CD8-positive, alpha-beta memory T cell (primary cell): ENCODE data around the gene ATP9A. TPM values are rescaled to one million over a fixed set of nuclear protein-coding genes. Genes with fewer than 3 reads are reported as not detected.

Source experiments
- CTCF ChIA-PET: fragments of 350-600 bp; sonication (Branson Sonifier 250); formaldehyde crosslinking; loops from one replicate; lab custom pipeline; 2021; ENCODE audit warnings: antibody characterized with exemption; lab: Charles Lee
- POLR2A ChIA-PET: fragments of 350-600 bp; sonication (Branson Sonifier 250); formaldehyde crosslinking; loops from one replicate; lab custom pipeline; 2021; ENCODE audit warnings: antibody characterized with exemption; lab: Charles Lee
- DNase-seq, 5 donors: peaks; one replicate each; pipeline versions ENCODE4 v3.0.0 to v3.0.0-alpha.2; 2020 to 2022; ENCODE audit warnings: mixed read lengths in 1 of 5
- H3K27ac ChIP-seq: one replicate; pipeline ENCODE4 v1.7.0; 2013; ENCODE audit warnings: low read depth, mild to moderate bottlenecking, low read length, moderate library complexity
- H3K27me3 ChIP-seq: 2 replicates; pipeline ENCODE4 v1.7.0; 2013; ENCODE audit warnings: low read length, mild to moderate bottlenecking; ENCODE audit not compliant: insufficient read depth, poor library complexity, severe bottlenecking
- H3K36me3 ChIP-seq: 2 replicates; pipeline ENCODE4 v1.7.0; 2013; ENCODE audit warnings: mild to moderate bottlenecking, low read length, moderate library complexity; ENCODE audit not compliant: insufficient read depth
- H3K4me1 ChIP-seq: 2 replicates; pipeline ENCODE4 v1.7.0; 2013; ENCODE audit warnings: mild to moderate bottlenecking, low read length, moderate library complexity; ENCODE audit not compliant: insufficient read depth
- H3K4me3 ChIP-seq: 2 replicates; pipeline ENCODE4 v1.7.0; 2013; ENCODE audit warnings: mild to moderate bottlenecking, low read length
- H3K9me3 ChIP-seq: 2 replicates; pipeline ENCODE4 v1.7.0; 2013; ENCODE audit warnings: mild to moderate bottlenecking, low read length
- H3K27ac Mint-ChIP-seq, 8 donors: one replicate each; pipeline ENCODE4 v1.8.0; 2020 to 2021; ENCODE audit warnings: mixed read lengths in 8 of 8, mild to moderate bottlenecking in 6 of 8, inconsistent platforms in 3 of 8, moderate library complexity in 3 of 8
- H3K27me3 Mint-ChIP-seq, 2 donors: one replicate each; pipeline ENCODE4 v1.8.0; 2020 to 2021; ENCODE audit warnings: mixed read lengths in 2 of 2, mild to moderate bottlenecking in 1 of 2, moderate library complexity in 1 of 2
- H3K36me3 Mint-ChIP-seq, 3 donors: one replicate each; pipeline ENCODE4 v1.8.0; 2020 to 2021; ENCODE audit warnings: mixed read lengths in 3 of 3, inconsistent platforms in 1 of 3, mild to moderate bottlenecking in 1 of 3
- H3K4me1 Mint-ChIP-seq, 3 donors: one replicate each; pipeline ENCODE4 v1.8.0; 2020 to 2021; ENCODE audit warnings: mixed read lengths in 3 of 3, inconsistent platforms in 1 of 3, mild to moderate bottlenecking in 1 of 3
- H3K4me3 Mint-ChIP-seq, 7 donors: one replicate each; pipeline ENCODE4 v1.8.0; 2020 to 2021; ENCODE audit warnings: mixed read lengths in 7 of 7, mild to moderate bottlenecking in 6 of 7, moderate library complexity in 4 of 7, inconsistent platforms in 2 of 7
- H3K9me3 Mint-ChIP-seq, 5 donors: one replicate each; pipeline ENCODE4 v1.8.0; 2020 to 2022; ENCODE audit warnings: mixed read lengths in 5 of 5, mild to moderate bottlenecking in 3 of 5, moderate library complexity in 2 of 5, inconsistent platforms in 1 of 5
- polyA plus RNA-seq: library from polyadenylated mRNA; unstranded; fragments of 300-500 nt; fragmentation: Illumina TruSeq; gene quantifications from one replicate; pipeline ENCODE4 v1.2.3, GENCODE V29; 2021
- total RNA-seq, 2 experiments: library from RNA; stranded (reverse); gene quantifications; one replicate each; pipeline ENCODE4 v1.2.3, GENCODE V29; 2021

The ATP9A gene
- total and polyA plus RNA-seq, 3 experiments from 2014 or later = 0.46 to 2.3 (median 2.0) TPM

- Mint-ChIP-seq H3K36me3 (no peaks in the 10 kb centered on the region), H3K27me3 (peaks cover 0 to 2% of the 10 kb centered on the region in 2 donors), H3K4me3 (peak overlapping the region; percentile 1 to 91 (median 69)), H3K4me1 (peaks cover 34 to 36% (median 34%) of the 10 kb centered on the region in 3 donors), H3K27ac (peak overlapping the region in 7 of 8 donors; percentile 2 to 87 (median 83)), H3K9me3 (no peaks in the 10 kb centered on the region)
- Histone ChIP-seq H3K27ac (no peak overlapping the region), H3K36me3 (no peaks in the 10 kb centered on the region), H3K4me3 (no peak overlapping the region), H3K4me1 (peaks cover 14% of the 10 kb centered on the region), H3K27me3 (no peaks in the 10 kb centered on the region), H3K9me3 (no peaks in the 10 kb centered on the region)
- CTCF ChIA-PET = interaction anchor here (1.1 kb wide), 1 partner anchor 24 kb away, joined by 4 read pairs; no protein-coding TSS in a partner anchor
- peak in 3 of 5 donors; percentile 6 to 53 (median 49) for DNase-seq
- POLR2A ChIA-PET = interaction anchor here (0.8 kb wide), 1 partner anchor 525 kb away, joined by 3 read pairs; the partner anchor contains the start of gene ZFP64
These were observed 101.2 kb downstream of the ATP9A start for GRCh38 chr20:51667002-51667408.

DNA sequence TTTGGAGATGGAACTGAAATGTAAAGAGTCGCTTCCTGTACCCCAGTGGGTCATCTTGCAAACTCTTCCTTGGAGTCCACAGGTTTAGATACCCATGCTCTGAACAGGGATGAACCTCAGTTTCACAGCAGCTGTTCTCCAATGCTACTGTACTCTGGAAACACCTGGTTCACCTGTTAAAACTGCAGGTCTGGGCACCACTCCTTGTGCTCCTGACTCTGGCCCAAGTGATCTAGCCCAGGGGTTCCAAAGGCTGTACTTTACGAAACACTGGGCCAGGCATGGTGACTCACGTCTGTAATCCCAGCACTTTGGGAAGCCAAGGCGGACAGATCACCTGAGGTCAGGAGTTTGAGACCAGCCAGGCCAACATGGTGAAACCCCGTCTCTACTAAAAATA lies 102.1 kb downstream of the ATP9A start:
- H3K27me3 Mint-ChIP-seq = peaks cover 0 to 3% of the 10 kb centered on the region in 2 donors
- no peak overlapping the region for H3K4me3 ChIP-seq
- no peaks in the 10 kb centered on the region for H3K27me3 ChIP-seq
- H3K27ac Mint-ChIP-seq = peak overlapping the region in 1 of 8 donors; percentile 54
- H3K27ac ChIP-seq = no peak overlapping the region
- POLR2A ChIA-PET = no interaction called here
- H3K36me3 Mint-ChIP-seq = no peaks in the 10 kb centered on the region
- H3K9me3 Mint-ChIP-seq = no peaks in the 10 kb centered on the region
- no peak overlapping the region for H3K4me3 Mint-ChIP-seq
- no peaks in the 10 kb centered on the region for H3K9me3 ChIP-seq
- H3K4me1 ChIP-seq = peaks cover 23% of the 10 kb centered on the region
- H3K36me3 ChIP-seq = no peaks in the 10 kb centered on the region
- peaks cover 39 to 45% (median 43%) of the 10 kb centered on the region in 3 donors for H3K4me1 Mint-ChIP-seq
- CTCF ChIA-PET = no interaction called here
- no peak for DNase-seq

DNA sequence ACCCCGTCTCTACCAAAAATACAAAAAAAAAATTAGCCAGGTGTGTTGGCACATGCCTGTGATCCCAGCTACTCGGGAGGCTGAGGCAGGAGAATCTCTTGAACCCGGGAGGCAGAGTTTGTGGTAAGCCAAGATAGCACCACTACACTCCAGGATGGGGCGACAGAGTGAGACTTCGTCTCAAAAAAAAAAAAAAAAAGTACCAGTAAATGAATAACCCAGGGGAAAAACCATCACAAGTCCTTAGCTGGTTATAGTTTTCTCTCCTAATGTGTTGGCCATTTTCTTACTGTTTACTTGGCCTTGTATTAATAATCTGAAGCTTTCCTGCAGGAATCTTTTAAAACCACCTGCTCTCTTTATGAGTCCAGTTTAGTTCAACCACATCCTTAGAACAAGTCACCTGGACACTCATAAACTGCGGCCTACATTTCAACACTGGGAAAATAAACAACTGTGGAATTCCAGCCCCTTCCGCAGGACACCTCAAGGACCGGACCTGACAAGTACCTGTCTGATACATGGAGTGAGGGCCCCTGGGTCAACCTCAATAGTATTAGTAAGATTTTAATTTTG lies 102.6 kb downstream of the ATP9A start:
- Mint-ChIP-seq H3K4me1 (peaks cover 43 to 50% (median 48%) of the 10 kb centered on the region in 3 donors), H3K36me3 (no peaks in the 10 kb centered on the region), H3K9me3 (no peaks in the 10 kb centered on the region), H3K27ac (no peak overlapping the region), H3K27me3 (peaks cover 0 to 3% of the 10 kb centered on the region in 2 donors), H3K4me3 (no peak overlapping the region)
- H3K36me3 ChIP-seq = no peaks in the 10 kb centered on the region
- peaks cover 27% of the 10 kb centered on the region for H3K4me1 ChIP-seq
- ChIA-PET POLR2A (no interaction called here), CTCF (no interaction called here)
- no peak overlapping the region for H3K27ac ChIP-seq
- no peak overlapping the region for H3K4me3 ChIP-seq
- DNase-seq = no peak
- no peaks in the 10 kb centered on the region for H3K9me3 ChIP-seq
- no peaks in the 10 kb centered on the region for H3K27me3 ChIP-seq

- Mint-ChIP-seq H3K36me3 (no peaks in the 10 kb centered on the region), H3K27me3 (peaks cover 2 to 3% of the 10 kb centered on the region in 2 donors), H3K4me3 (peak overlapping the region in 3 of 7 donors; percentile 2 to 10 (median 4)), H3K27ac (peak overlapping the region in 2 of 8 donors; percentile 35 to 63), H3K9me3 (no peaks in the 10 kb centered on the region), H3K4me1 (peaks cover 25 to 31% (median 29%) of the 10 kb centered on the region in 3 donors)
- Histone ChIP-seq H3K27me3 (no peaks in the 10 kb centered on the region), H3K4me1 (peaks cover 18% of the 10 kb centered on the region), H3K36me3 (no peaks in the 10 kb centered on the region), H3K9me3 (no peaks in the 10 kb centered on the region), H3K27ac (no peak overlapping the region), H3K4me3 (no peak overlapping the region)
- CTCF ChIA-PET = interaction anchor here (0.6 to 0.7 kb wide), 2 partner anchors 8 to 741 kb away, joined by 3 read pairs; no protein-coding TSS in a partner anchor
- POLR2A ChIA-PET = interaction anchor here (0.6 to 0.9 kb wide), 3 partner anchors 32 to 306 kb away, joined by 3 to 12 read pairs (median 3); no protein-coding TSS in a partner anchor
- peak in 2 of 5 donors; percentile 51 to 75 for DNase-seq
These were observed 106.5 kb downstream of the ATP9A start for GRCh38 chr20:51661609-51662178.

DNA sequence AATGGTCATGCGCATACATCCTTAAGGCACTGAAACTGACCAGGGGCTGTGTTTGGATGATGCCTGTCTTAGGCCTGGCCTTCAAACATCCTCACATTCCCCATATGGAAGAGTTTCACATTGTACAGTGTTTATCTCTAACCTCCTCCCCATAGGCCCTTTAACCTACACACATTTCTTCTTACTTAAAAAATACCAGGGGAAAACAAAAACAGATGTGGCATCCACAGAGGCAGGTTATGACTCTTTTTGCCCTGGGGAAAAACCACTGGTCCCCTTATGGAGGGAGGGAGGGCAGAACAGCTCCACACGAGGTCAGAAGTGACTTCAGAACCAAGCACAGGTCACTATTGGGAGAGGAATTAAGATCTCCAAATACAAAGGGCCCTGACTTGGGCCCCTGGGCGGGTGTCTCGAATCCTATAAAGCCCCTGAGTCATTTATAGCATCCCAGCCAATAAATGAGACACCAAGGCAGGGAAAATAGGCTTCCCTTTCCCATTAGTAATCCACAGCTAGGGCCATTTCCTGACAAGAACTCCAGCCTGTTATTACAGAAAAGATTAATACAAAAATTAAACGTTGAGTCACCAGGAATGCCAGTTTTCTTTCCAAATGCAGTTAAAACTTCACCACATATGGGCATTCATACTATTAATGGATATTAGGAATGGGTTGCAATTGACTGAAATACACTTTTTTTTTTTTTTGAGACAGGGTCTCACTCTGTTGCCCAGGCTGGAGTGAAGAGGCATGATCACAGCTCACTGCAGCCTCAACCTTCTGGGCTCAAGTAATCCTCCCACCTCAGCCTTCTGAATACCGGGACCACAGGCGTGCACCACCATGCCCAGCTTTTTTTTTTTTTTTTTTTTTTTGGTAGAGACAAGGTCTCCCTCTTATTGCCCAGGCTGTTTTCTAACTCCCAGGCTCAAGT lies 107.2 kb downstream of the ATP9A start:
- Mint-ChIP-seq H3K9me3 (no peaks in the 10 kb centered on the region), H3K27ac (peak overlapping the region in 1 of 8 donors; percentile 35), H3K4me3 (peak overlapping the region in 3 of 7 donors; percentile 2 to 10 (median 4)), H3K27me3 (peaks cover 2 to 3% of the 10 kb centered on the region in 2 donors), H3K4me1 (peaks cover 22 to 27% (median 26%) of the 10 kb centered on the region in 3 donors), H3K36me3 (no peaks in the 10 kb centered on the region)
- ChIA-PET CTCF (interaction anchor here (0.6 to 0.7 kb wide), 2 partner anchors 8 to 742 kb away, joined by 3 read pairs; no protein-coding TSS in a partner anchor), POLR2A (interaction anchor here (0.5 to 0.9 kb wide), 3 partner anchors 21 to 306 kb away, joined by 3 to 12 read pairs (median 3); no protein-coding TSS in a partner anchor)
- Histone ChIP-seq H3K27me3 (no peaks in the 10 kb centered on the region), H3K4me3 (no peak overlapping the region), H3K36me3 (no peaks in the 10 kb centered on the region), H3K4me1 (peaks cover 15% of the 10 kb centered on the region), H3K9me3 (no peaks in the 10 kb centered on the region), H3K27ac (no peak overlapping the region)
- no peak for DNase-seq

DNA sequence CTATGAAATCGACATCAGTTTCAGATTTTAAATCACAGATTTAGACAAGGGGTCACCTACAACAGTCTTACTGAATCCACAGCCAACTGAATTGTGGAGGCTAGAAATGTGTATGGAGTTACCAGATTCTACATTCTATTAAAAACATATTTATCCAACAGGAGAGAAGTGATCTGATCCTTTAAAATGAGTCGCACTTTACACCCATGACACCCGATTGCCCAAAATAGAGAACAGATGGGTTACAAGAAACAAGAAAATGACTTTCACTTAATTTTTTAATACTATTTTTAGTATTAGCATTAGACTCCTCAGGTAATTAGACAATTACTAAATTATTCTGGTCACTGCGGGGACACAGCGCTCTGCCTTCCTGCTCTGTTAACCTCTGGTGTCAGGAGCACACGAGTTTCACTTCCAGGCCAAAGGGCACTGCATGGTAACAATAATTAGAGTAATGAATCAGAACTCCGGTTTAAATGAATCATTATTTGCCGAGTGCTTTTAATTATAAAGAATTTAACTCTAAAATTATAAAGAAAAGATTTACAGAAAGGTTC lies 108.6 kb downstream of the ATP9A start:
- peaks cover 20 to 23% (median 22%) of the 10 kb centered on the region in 3 donors for H3K4me1 Mint-ChIP-seq
- Histone ChIP-seq H3K4me1 (peaks cover 15% of the 10 kb centered on the region), H3K9me3 (no peaks in the 10 kb centered on the region), H3K27ac (no peak overlapping the region), H3K27me3 (no peaks in the 10 kb centered on the region), H3K36me3 (no peaks in the 10 kb centered on the region), H3K4me3 (no peak overlapping the region)
- POLR2A ChIA-PET = no interaction called here
- no peak for DNase-seq
- peaks cover 0 to 2% (median 0%) of the 10 kb centered on the region in 3 donors for H3K36me3 Mint-ChIP-seq
- no peak overlapping the region for H3K27ac Mint-ChIP-seq
- no peaks in the 10 kb centered on the region for H3K9me3 Mint-ChIP-seq
- CTCF ChIA-PET = no interaction called here
- no peak overlapping the region for H3K4me3 Mint-ChIP-seq
- peaks cover 2 to 3% of the 10 kb centered on the region in 2 donors for H3K27me3 Mint-ChIP-seq

- ChIA-PET CTCF (no interaction called here), POLR2A (no interaction called here)
- H3K27ac ChIP-seq = no peak overlapping the region
- peaks cover 12 to 17% (median 15%) of the 10 kb centered on the region in 3 donors for H3K4me1 Mint-ChIP-seq
- no peaks in the 10 kb centered on the region for H3K27me3 ChIP-seq
- no peak for DNase-seq
- peaks cover 11% of the 10 kb centered on the region for H3K4me1 ChIP-seq
- no peak overlapping the region for H3K4me3 ChIP-seq
- H3K36me3 ChIP-seq = no peaks in the 10 kb centered on the region
- H3K4me3 Mint-ChIP-seq = no peak overlapping the region
- H3K36me3 Mint-ChIP-seq = peaks cover 0 to 2% (median 0%) of the 10 kb centered on the region in 3 donors
- H3K27me3 Mint-ChIP-seq = peaks cover 0 to 2% of the 10 kb centered on the region in 2 donors
- H3K9me3 ChIP-seq = no peaks in the 10 kb centered on the region
- H3K27ac Mint-ChIP-seq = peak overlapping the region in 1 of 8 donors; percentile 17
- no peaks in the 10 kb centered on the region for H3K9me3 Mint-ChIP-seq
These were observed 111.4 kb downstream of the ATP9A start for GRCh38 chr20:51656726-51657260.
